OCI-LY3 (cell line): ENCODE results near the gene PLCL1.
A peak's percentile ranks its signal among the peaks of the same experiment; 100 is the strongest.

ENCODE experiments used
- H2AFZ ChIP-seq: fragments of 200-600, 300-600 bp; shearing (Covaris generic); 2 replicates; pipeline ENCODE4 v1.6.0; 2014; ENCODE audit warnings: antibody characterized with exemption, low read depth, low read length
- H3K27ac ChIP-seq: fragments of 200-600, 300-600 bp; sonication (generic); 2 replicates; pipeline ENCODE4 v1.5.1; 2014; ENCODE audit warnings: mild to moderate bottlenecking, low read length, moderate library complexity, mixed read lengths
- H3K27me3 ChIP-seq: fragments of 200-600, 300-600 bp; sonication (generic); 2 replicates; pipeline ENCODE4 v1.6.1; 2014; ENCODE audit warnings: low read depth, low read length, mixed read lengths
- H3K36me3 ChIP-seq: fragments of 200-600, 300-600 bp; sonication (generic); replicated peaks from 2 replicates; pipeline ENCODE3; 2014; ENCODE audit warnings: low read depth, low read length, mixed read lengths
- H3K4me1 ChIP-seq: fragments of 300-600, 200-600 bp; sonication (generic); 2 replicates; pipeline ENCODE4 v1.6.1; 2014; ENCODE audit warnings: low read length, mixed read lengths
- H3K4me2 ChIP-seq: fragments of 200-600, 300-600 bp; sonication (generic); 2 replicates; pipeline ENCODE4 v1.6.1; 2014; ENCODE audit warnings: low read length, mixed read lengths
- H3K4me3 ChIP-seq: fragments of 300-600, 200-600 bp; sonication (generic); 2 replicates; pipeline ENCODE4 v1.5.1; 2014; ENCODE audit warnings: antibody characterized with exemption, mild to moderate bottlenecking, low read length, moderate library complexity
- H3K79me2 ChIP-seq: fragments of 300-600, 200-600 bp; shearing (Covaris generic); 2 replicates; pipeline ENCODE4 v1.6.1; 2014; ENCODE audit warnings: mild to moderate bottlenecking, low read length, mixed read lengths
- H3K9ac ChIP-seq: fragments of 300-600, 200-600 bp; shearing (Covaris generic); 2 replicates; pipeline ENCODE4 v1.6.0; 2014; ENCODE audit warnings: mild to moderate bottlenecking, low read length, moderate library complexity
- H3K9me3 ChIP-seq: fragments of 200-600, 300-600 bp; shearing (Covaris generic); 2 replicates; pipeline ENCODE4 v1.6.1; 2014; ENCODE audit warnings: low read length, mixed read lengths; ENCODE audit not compliant: insufficient read depth
- H4K20me1 ChIP-seq: fragments of 200-600, 300-600 bp; sonication (generic); 2 replicates; pipeline ENCODE4 v1.6.1; 2016; ENCODE audit warnings: low read length, mixed read lengths; ENCODE audit not compliant: insufficient read depth
- EZH2phosphoT487 ChIP-seq: fragments of 200-600 bp; shearing (Covaris generic); IDR thresholded peaks from 2 replicates; pipeline ENCODE4 v1.6.1; 2018; ENCODE audit warnings: antibody characterized with exemption, mixed run types, low read depth
- TF ChIP-seq, protein P1 (sequence below): fragments of 200-600, 300-600 bp; sonication (generic); IDR thresholded peaks from 2 replicates; pipeline ENCODE4 v1.5.1; 2014; ENCODE audit warnings: antibody characterized with exemption, low read length, low read depth

The PLCL1 gene

GRCh38 chr2:197835293-197835692 is 30.9 kb downstream of the PLCL1 start:
- H3K27ac ChIP-seq = no peak overlapping the region
- H3K27me3 ChIP-seq = no peaks in the 10 kb centered on the region
- no peaks in the 10 kb centered on the region for H3K36me3 ChIP-seq
- no peaks in the 10 kb centered on the region for H3K79me2 ChIP-seq
- no peaks in the 10 kb centered on the region for H4K20me1 ChIP-seq
- H3K9me3 ChIP-seq = no peaks in the 10 kb centered on the region
- no peak overlapping the region for H3K4me3 ChIP-seq
- TF ChIP-seq, protein P1, sequence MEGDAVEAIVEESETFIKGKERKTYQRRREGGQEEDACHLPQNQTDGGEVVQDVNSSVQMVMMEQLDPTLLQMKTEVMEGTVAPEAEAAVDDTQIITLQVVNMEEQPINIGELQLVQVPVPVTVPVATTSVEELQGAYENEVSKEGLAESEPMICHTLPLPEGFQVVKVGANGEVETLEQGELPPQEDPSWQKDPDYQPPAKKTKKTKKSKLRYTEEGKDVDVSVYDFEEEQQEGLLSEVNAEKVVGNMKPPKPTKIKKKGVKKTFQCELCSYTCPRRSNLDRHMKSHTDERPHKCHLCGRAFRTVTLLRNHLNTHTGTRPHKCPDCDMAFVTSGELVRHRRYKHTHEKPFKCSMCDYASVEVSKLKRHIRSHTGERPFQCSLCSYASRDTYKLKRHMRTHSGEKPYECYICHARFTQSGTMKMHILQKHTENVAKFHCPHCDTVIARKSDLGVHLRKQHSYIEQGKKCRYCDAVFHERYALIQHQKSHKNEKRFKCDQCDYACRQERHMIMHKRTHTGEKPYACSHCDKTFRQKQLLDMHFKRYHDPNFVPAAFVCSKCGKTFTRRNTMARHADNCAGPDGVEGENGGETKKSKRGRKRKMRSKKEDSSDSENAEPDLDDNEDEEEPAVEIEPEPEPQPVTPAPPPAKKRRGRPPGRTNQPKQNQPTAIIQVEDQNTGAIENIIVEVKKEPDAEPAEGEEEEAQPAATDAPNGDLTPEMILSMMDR = no peak
- TF ChIP-seq EZH2phosphoT487 = no peak
- H3K9ac ChIP-seq = no peak overlapping the region
- H3K4me1 ChIP-seq = peaks cover 10% of the 10 kb centered on the region
- H2AFZ ChIP-seq = no peak overlapping the region
- no peak overlapping the region for H3K4me2 ChIP-seq

DNA sequence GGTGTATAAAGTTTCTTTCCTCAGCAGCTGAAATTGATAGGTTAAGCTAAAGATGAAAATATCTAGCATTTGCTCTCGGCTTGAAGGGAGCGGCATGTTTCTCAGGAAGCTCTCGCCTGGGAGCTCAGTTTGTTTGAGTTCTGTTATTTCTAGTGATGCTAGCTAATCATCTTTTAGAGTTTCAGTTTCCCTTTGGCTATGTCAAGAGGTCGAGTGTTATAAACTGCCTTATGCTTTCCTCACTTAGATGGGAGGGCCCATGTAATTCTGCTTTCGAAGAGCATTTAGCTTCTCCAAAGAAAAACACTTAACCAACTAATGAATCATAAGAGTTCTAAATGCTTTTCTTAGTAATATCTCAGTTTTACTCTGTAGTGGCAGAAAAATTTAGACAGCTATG is 33.6 kb downstream of the PLCL1 start:
- Histone ChIP-seq H2AFZ (peak overlapping the region; percentile 56), H3K36me3 (no peaks in the 10 kb centered on the region), H3K9me3 (no peaks in the 10 kb centered on the region), H3K27ac (no peak overlapping the region), H3K27me3 (peaks cover 10% of the 10 kb centered on the region), H3K4me1 (peaks cover 10% of the 10 kb centered on the region), H4K20me1 (no peaks in the 10 kb centered on the region), H3K4me3 (peak overlapping the region; percentile 43), H3K79me2 (no peaks in the 10 kb centered on the region), H3K9ac (no peak overlapping the region), H3K4me2 (peak overlapping the region; percentile 68)
- no peak for TF ChIP-seq EZH2phosphoT487
- TF ChIP-seq, protein P1 = no peak

GRCh38 chr2:197838579-197838978 is 34.2 kb downstream of the PLCL1 start:
- Histone ChIP-seq H3K27me3 (peaks cover 13% of the 10 kb centered on the region), H3K9ac (no peak overlapping the region), H3K9me3 (no peaks in the 10 kb centered on the region), H3K4me3 (peak overlapping the region; percentile 43; the same call in 1 of the 2 replicates), H3K27ac (no peak overlapping the region), H2AFZ (peak overlapping the region; percentile 56), H3K79me2 (no peaks in the 10 kb centered on the region), H3K36me3 (no peaks in the 10 kb centered on the region), H3K4me2 (peak overlapping the region; percentile 68), H3K4me1 (peaks cover 10% of the 10 kb centered on the region), H4K20me1 (no peaks in the 10 kb centered on the region)
- TF ChIP-seq EZH2phosphoT487 = no peak
- TF ChIP-seq, protein P1 = no peak

DNA sequence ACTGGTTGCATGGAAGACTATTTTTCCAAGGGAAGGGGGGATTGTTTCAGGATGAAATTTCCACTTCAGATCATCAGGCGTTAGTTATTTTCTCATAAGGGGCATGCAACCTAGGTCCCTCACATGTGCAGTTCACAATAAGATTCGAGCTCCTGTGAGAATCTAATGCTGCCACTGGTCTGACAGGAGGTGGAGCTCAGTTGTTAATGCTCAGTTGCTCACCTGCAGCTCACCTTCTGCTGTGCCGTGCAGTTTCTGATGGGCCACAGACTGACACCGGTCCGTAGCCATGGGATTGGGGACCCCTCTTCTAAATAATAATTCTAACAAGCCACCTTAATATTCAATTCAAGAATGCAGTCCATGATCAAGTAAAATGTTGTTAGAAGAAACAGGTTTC is 34.9 kb downstream of the PLCL1 start:
- Histone ChIP-seq H3K79me2 (no peaks in the 10 kb centered on the region), H3K9me3 (no peaks in the 10 kb centered on the region), H3K4me1 (peaks cover 10% of the 10 kb centered on the region), H4K20me1 (no peaks in the 10 kb centered on the region), H3K27me3 (peaks cover 15% of the 10 kb centered on the region), H2AFZ (no peak overlapping the region), H3K9ac (no peak overlapping the region), H3K4me2 (no peak overlapping the region), H3K27ac (no peak overlapping the region), H3K36me3 (no peaks in the 10 kb centered on the region), H3K4me3 (no peak overlapping the region)
- TF ChIP-seq, protein P1 = no peak
- no peak for TF ChIP-seq EZH2phosphoT487
